ENCODE measurements around the gene JADE1. TPM values are rescaled to one million over a fixed set of nuclear protein-coding genes. Genes with fewer than 3 reads are reported as not detected.

JADE1 gene
- polyA plus RNA-seq (ENCODE audit: insufficient read length), result 30.8 TPM

DNA sequence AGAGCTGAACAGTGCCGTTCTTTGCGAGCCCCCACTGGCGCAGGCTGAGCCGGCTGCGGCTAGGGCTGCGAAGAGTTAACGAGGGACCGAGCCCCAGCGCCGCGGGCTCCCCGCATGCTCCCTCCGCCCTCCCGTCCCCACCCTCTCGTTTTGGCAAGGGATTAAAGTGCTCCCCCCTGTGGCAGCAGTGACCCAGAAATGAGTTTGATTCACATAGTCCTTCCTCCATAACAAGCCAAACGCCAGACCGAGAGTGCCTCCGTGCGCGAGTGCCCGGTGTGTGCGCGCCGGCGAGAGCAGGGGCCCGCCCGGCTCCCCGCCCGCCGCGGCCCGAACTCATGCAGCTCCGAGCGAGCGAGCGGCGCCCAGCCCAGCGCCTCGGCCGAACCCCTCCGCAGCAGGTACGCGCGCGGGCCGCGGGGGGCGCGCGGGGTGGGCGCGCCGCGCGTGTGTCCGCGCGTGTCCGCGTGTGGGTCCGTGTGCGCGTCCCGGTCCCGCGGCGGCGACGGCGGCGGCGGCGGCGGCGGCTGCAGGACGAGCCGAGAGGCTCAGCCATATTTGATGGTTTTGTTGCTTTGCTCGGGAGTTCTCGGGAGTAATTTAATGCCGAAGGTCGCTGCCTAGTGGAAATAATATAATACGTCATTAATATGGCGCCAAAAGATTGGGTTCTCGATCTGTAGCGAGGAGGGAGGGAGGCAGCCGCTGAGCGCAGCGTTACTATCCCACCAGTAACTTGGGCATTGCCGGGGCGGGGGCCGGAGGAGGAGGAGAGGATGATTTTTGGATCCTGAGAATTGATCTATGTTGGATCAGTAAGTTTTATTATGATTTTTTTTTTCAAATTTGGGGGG is at the start of gene JADE1:
JADE1 (plus strand) TSS at position 224 of the 854 bp plus-strand sequence. CDS start 22,059 bp downstream, outside the sequence.
- DNase-seq, result peak; percentile 92

DNA sequence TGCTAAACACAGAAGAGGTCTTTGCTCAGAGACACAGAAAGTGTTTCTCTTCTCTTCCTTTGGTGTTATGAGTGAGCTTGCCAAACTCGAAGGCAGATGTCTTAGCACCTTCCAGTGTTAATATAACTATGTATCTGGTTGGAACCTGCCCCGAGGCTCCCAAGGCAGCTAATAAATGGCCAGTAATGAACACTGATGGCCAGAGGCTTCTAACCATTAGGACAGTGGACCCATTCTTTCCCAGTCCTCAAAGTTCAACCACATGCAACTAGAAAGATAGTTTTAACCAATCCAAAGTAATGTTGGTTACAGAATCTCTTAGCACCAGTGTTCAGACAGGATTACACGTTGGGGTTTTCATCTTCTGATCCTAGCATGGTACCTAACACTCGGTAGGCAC is 42.7 kb upstream of the JADE1 start:
- no peak for DNase-seq

DNA sequence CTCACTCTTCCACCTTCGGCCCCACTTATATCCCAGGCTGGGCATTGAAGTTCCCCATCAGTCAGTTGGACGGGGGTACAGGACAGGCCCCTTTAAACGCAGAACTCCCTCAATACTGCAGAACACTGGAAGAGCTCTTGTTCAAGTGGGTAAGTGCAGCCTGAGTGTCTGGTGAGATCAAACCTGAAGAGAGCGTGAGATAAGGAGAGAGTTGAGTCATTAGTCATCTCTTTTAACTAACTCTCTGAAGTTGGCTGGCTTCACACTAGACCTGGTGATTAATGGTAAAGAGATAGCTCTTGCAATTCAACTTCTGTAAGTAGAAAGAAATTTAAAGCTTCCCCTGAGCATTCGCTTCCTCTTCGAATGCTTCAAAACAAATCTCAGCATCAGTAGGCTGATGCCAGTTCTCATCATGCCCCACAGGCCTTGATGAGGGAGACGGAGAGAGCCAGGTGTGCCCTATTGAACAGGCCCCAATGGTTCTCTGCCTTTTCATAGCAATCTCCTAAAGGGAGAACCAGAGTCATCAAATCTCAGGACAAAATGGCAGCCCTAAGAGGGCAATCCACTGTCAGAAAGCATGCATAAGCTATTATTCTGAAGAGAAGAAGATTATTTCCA is 41.0 kb upstream of the JADE1 start:
- no peak for DNase-seq

DNA sequence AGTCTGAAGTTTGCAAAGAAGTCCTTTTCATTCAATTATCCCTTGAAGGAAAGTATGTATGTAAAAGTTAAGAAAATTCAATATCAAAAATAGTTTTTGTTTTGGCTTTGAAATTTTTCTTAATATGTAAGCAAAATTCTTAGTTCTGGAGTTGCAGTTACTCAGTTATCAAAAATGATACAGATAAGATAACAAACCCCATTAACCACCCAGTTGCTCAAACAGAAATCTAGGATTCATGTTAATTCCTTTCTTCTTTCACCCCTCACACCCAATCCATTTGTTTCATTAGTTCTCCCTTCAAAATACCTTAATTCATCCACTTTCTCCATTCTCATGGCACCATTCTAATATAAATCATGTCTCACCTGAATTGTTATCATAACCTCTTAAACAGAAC is 40.5 kb upstream of the JADE1 start:
- DNase-seq, result no peak

DNA sequence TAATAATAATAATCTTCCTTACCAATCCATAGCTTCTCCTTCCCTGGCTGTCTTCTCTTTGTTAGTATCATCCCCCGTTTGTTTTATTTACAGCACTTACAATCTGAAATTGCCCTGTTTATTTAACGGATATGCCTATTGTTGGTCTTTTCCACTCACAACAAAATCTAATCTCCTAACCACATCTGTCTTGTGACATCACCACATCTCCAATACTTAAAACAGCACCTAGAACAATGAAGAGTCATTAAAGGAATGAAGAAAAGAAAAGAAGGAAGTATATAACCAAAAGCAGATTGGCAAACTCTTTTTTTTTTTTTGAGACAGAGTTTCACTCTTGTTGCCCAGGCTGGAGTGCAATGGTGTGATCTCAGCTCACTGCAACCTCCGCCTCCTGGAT is 38.7 kb upstream of the JADE1 start:
- no peak for DNase-seq

DNA sequence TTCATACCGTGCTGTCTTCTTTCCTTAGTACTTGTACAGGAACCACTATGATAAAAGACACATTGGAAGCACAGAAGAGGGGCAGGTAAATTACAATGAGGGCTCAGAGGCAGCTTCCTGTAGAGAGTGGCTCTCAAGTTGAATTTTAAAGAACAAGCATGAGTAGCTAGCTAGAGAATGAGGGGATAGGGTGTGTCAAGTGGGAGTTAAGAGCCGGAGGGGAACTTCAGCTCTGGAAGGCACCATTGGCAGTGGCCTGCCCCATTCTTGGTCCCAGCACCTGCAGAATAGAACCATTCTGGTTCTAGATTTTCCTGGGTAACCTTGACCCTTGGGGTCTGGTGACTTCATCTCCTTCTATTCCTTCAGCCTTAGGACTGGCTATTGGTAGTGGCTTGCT is 34.0 kb upstream of the JADE1 start:
- no peak for DNase-seq

DNA sequence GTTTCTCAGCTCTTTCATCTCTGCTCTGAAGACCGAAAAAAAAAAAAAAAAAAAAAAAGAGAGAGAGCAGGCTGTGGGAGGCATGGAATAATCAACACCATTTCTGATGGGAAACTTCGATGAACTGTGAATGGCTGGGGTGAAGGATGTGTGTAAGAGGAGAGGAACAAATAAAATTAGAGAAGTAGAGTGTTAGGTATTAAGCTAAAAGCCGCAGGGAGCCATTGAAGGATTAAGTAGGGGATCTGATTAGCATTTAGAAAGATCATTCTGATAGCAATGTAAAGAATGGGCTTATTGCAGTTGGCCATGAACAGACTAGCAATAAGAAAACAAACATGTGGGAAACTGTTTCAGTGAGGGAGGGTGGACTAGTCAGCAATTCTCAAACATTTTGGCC is 33.6 kb upstream of the JADE1 start:
- DNase-seq, result no peak

DNA sequence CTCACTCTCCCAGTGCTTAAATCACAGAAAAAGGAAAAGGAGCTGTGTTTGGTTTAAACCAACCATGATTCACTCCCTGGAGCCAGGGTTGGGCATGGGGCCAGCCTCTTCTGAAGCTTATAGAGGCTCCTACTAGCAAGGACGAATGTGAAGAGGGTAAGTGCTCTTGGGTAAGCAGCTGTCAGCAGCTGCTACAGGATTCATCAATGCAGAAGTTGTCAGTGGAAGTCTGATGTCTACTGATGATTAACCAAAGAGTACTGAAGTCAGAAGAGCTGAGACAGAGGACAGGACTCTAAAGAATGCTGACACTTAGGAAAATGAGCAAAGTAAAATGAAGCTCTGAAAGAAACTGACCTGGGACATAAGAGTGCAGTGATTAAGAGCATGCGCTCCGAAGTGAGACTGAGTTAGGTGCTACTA is 32.7 kb upstream of the JADE1 start:
- DNase-seq, result no peak

DNA sequence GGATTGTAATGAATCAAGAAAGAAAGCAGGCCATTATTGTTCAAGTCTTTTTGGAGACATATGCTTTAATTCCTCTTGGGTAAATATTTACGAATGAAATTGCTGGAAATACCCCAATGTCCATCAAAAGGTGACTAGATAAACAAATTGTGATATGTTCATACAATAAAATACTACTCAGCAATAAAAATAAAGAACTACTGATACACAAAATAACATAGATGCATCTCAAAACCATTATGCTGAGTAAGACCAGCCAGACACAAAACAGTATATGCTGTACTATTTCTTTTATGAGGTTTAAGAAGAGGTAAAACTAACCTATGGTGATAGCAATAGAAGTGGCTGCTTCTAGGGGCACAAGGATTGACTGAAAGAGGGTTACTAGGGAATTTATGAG is 28.8 kb upstream of the JADE1 start:
- DNase-seq, result no peak

DNA sequence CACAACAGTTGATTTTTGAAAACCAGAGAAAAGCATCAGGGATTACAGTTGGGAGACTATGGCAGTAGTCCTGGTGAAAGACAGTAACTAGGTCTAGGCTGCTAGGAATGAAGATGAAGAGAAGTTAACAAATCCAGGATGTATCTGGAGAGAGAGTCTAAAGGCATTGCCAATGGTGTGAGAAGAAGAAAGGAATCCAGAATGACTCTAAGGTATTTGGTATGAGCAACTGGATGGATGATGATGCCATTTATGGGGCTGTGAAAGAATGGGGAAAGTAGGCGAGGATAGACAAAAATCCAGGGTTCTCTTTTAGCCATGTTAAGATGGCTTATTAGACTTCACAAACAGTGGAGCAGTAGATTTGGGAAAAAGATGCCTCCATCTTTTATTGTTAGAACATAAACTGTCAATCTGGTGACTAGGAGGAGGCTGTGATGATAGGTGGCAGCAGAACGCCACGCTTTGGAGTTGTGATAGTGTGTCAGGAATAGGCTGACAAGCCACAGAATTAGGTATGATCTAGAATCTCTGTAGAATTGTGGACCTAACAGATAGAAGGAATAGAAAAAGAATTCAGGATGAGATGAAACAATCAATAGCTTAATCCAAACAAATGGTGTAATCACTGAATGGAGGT is 27.3 kb upstream of the JADE1 start:
- no peak for DNase-seq

DNA sequence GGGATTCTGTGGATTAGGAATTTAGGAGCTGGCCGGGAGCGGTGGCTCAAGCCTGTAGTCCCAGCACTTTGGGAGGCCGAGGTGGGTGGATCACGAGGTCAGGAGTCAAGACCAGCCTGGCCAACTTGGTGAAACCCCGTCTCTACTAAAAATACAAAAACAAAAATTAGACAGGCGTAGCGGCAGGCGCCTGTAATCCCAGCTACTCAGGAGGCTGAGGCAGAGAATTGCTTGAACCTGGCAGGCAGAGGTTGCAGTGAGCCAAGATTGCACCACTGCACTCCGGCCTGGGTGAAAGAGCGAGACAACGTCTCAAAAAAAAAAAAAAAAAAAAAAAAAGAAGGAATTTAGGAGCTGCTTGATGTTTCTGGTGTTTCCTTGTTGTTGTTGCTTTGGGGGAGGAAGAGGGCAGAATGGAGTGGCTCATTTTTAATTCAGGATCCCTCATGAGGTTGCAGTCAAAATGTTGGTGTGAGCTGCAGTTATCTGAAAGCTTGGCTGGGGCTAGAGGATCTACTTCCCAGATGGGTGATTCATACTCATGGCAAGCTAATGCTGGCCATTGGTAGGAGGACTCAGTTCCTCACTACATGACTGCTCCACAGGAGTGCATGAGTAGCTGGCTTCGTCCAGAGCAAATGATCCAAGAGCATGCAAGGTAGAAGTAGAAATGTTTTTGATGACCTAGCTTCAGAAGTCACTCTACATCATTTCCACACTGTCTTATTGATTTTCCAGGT is 26.5 kb upstream of the JADE1 start:
- no peak for DNase-seq

DNA sequence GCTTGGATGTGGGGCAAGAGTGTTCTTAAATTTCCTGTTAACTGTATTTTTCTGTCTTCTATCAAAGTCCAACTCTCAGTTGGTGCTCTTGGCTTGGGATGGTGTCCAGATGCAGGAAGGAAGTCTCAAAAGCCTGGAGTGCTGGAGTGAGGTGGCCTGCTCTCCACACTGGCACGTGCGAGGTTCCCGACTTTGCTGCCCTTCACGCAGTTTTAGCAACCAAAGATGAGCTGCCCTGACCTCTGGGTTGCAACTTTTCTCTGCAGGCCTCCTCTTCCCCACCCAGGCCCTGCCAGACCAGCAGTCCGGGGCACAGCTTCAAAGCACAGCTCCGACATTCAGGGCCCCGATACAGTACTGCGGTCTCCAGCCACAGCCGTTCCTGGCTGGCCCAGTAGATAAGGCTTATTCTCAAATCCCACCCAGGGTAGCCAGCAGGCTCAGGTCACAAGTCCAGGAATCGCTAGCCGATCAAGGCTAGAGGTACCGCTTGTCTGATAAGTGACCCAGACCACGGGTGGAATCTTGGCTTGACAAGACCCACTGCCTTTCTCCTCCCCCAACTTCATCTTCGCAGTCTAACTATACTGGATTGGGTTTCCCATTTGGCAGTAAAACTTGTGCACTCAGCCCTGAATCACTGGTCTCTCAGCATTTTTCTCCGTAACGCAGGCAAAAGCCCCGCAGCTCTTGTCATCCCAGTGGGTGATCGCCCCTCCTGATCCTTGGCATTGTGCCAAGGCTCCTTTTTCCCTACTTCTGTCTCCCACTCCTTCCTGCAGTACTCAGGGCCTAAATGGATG is 21.8 kb upstream of the JADE1 start:
- DNase-seq, result peak; percentile 17

DNA sequence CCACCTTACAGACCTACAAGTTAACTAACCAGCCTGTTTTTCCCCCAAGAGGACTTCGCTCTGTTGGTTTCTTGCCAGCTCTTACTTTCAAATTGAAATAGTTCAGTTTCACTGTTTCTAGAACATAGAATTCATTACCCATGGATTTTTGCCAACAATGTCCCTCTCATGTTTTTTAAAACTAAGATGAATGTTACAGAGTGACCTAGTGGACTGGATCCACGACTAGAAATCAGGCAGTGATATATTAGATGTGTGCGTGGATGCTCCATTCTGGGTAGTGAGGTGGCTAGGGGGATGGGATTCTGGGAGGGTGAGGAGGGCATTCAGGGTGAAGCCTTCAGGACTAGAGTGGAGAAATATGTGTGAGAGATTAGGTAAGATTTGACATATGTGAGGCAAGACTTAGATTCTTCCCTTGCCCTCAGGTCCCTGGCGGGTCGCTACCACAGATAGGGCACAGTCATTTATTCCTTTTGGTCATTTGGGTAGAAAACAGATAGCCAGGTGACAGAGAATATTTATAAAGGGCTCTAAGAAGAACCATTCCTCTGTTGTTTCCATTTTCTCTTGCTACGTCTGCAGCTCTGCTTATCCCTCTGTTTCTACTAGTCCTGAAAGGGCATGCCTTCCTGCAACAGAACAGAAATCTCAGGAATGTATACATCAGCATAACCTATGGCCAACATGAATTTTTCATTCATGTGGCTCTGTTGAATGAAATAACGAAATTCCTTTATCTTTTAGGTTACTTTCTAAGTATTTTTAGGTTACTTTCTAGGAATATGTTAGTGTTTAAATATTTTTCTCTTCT is 15.4 kb upstream of the JADE1 start:
- no peak for DNase-seq

DNA sequence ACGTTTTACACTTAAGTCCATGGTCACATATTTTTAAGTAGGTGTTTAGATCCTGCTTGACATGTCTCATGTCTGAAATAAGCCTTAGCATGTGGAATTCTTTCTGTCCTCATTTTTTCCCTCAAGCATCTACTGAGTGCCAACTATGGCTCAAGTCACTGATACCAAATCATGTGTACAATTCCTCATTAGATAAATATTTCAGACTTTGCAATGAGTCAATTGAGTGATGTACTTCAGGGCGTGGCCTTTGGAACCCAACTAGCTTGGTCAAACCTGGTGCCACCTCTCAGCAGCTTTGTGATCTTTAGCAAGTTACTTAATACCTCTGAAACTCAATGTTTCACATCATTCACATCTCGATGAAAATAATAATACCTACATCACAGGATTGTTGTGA is 12.6 kb upstream of the JADE1 start:
- DNase-seq, result no peak

DNA sequence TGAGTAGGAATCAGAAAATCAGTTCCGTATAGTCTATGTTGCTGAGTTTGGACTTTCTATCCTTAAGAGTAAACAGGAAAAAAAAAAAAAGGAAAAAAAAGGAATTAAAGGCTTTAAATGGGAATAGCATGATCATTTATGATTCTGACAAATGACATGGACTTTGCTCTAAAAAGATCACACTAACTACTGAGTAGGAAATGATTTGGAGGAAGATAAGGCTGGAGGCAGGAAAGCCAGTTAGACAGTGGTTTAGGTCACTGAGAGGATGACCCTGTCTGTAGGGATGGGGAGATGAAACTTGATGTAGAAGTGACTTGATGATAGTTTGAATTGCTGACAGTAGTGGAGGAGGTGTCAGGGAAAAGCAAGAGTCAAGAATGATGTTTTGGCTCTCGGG is 9.2 kb upstream of the JADE1 start:
- no peak for DNase-seq

DNA sequence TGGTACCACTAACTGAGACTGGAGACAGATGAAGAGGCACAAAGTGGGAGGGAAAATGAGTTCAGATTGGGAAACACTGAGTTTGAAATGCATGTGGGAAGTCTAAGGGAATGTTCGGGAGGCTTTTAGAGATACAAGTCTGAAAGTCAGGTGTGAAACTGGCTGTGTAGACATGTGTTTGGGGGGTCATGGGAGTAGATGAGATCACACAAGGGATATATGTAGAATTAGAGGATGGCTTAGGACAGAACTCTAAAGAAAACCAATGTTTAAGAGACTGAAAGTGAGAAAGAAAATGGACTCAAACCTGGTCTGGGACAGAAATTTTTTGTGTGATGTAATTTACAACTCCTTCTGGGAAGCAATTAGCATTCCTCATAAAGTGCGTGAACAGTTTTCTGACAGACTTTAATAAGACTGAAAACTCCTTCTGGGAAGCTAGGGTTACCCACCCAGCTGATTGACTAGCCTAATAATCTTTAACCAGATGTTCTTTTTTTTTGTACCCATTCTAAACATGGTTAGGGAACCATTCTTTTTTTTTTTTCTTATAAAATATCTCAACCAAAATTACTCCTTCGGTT is 8.7 kb upstream of the JADE1 start:
- DNase-seq, result no peak

DNA sequence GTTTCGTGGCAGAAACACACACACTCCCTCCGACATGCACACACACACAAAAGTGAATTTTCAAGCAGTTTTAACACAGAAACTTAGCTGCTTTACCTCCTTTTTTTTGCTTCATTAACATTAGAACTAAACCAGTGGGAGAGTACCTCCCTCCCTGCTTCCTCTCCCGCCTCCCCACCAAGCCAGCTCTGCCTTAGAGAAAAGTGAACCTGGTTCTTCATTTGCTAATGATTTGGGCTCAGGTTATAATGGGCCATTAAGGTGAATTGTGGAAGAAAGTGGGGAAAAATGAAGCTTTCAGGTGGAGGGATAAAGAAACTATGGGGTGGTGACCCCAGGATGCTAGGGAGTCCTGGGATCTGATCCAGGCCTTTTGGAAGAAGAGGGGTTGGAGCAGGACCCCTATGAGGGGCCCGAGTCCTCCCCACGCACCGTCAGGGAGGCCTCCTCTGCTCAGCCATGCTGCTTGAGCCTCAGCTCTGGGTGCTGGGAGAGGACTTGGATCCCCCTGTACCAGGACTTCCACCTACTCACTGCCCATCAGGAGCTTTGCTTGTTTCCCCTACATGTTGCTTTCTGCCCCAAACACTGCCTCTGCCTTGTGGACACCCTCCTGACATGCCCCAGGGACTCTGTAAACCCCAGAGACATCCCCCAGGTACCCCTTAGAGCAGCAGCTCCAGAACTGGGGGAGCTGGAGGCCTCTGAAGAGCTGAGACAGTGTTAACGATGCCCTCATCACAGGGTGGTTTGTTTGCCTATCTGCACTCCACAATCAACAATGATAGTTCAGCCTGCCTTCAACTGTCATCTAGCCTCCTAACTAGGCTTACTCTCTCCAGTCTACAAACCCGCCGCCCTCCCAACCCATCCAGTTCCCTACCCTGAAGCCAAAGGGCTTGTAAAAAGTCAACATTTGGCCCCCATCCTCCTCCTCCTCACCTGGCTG is 6.5 kb upstream of the JADE1 start:
- DNase-seq, result no peak

DNA sequence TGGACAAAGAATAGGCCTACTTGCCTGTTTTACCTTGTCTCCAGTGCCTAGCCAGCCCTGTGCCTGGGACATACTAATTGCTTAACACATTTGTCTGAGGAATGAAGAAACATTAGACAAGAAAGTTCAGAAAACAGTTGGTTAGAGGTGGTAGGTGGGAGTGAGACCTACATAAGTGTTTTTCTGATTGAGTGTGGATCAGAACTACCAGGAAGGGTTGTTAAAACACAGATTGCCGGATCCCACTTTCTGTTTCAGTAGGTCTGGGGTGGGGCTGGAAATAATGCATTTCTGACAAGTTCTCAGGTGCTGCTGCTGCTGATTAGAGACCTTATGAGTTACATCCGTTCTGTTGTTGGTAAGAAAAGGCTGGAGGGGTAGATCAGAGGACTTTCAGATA is 5.7 kb upstream of the JADE1 start:
- DNase-seq, result no peak

DNA sequence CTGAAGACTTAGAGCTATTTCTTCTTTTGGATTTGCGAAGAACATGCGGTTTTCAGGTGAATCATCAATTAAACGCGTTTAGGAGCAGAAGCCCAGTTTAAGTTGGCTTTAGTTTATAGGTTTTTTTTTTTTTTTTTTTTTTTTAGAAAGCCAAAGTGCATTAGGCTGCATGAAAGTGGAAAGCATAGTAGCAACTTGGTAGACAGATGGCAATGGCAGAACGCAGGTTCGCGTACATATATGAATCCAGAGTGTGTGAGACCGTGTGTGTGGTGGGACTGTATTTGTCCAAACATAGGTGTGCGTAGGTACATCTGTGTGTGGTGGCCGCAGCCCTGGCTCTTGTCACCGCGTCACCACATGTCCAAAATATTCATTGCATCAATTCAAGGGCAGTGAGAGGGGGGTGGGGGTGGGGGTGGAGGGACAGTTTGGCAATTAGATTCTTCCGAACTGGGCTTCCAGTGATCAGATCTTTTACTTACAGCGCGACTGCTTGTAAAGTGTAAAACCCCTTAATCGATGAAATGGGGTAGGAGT is 901 bp downstream of the JADE1 start:
- peak; percentile 38 for DNase-seq

All from hindlimb muscle (tissue), 1 donor.